Ectodermal cell (in vitro differentiated cells): ENCODE data around the gene KIAA0753.
"Not testable (repeated sequence)": the region's sequence is repeated elsewhere in the genome, so short reads cannot be mapped to it uniquely, and the experiment has no call there.

Experiments
- H3K27ac ChIP-seq: 2 replicates; pipeline ENCODE4 v1.7.0; 2013; ENCODE audit warnings: mild to moderate bottlenecking, low read depth, low read length; ENCODE audit not compliant: insufficient read depth, poor library complexity, severe bottlenecking
- H3K27me3 ChIP-seq: 2 replicates; pipeline ENCODE4 v1.7.0; 2013; ENCODE audit warnings: mild to moderate bottlenecking, low read length; ENCODE audit not compliant: insufficient read depth, control insufficient read depth, poor library complexity, severe bottlenecking
- H3K36me3 ChIP-seq: one replicate; pipeline ENCODE4 v1.7.0; 2013; ENCODE audit warnings: low read length; ENCODE audit not compliant: control insufficient read depth, insufficient read depth
- H3K4me1 ChIP-seq: one replicate; pipeline ENCODE4 v1.7.0; 2013; ENCODE audit warnings: low read length; ENCODE audit not compliant: control insufficient read depth, insufficient read depth
- H3K4me3 ChIP-seq: 2 replicates; pipeline ENCODE4 v1.7.0; 2013; ENCODE audit warnings: low read depth, low read length, control low read depth; ENCODE audit not compliant: insufficient read depth
- H3K9me3 ChIP-seq: 2 replicates; pipeline ENCODE4 v1.7.0; 2013; ENCODE audit warnings: mild to moderate bottlenecking, low read length, moderate library complexity; ENCODE audit not compliant: control insufficient read depth
- WGBS, 2 experiments: methylation state at CpG; one replicate each; pipeline ENCODE4 v1.1.7; 2013; ENCODE audit warnings: missing lambda C conversion rate in 2 of 2; 5-methylcytosine and 5-hydroxymethylcytosine counted together

The KIAA0753 gene

DNA sequence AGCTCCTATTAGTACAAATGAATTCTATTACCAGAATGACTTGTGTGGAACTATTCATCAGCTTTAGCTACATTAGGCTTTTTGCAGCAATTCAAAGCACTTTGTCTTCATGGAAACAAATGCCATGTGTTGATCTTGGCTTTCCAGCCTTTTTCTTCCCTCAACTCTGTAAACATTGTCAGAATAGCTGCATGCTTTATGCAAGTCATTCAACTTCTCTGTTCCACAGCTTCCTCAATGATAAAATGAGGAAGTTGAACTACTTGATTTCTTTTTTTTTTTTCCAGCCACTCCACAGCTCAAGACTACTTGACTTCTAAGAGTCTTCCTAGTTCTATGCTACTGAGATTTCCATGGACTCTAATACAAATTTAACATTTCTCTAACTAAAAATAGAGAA lies 41.1 kb downstream of the KIAA0753 start:
- Histone ChIP-seq H3K4me1 (no peaks in the 10 kb centered on the region), H3K27me3 (no peaks in the 10 kb centered on the region), H3K4me3 (no peak overlapping the region), H3K36me3 (peaks cover 29% of the 10 kb centered on the region), H3K27ac (no peak overlapping the region), H3K9me3 (no peaks in the 10 kb centered on the region)

DNA sequence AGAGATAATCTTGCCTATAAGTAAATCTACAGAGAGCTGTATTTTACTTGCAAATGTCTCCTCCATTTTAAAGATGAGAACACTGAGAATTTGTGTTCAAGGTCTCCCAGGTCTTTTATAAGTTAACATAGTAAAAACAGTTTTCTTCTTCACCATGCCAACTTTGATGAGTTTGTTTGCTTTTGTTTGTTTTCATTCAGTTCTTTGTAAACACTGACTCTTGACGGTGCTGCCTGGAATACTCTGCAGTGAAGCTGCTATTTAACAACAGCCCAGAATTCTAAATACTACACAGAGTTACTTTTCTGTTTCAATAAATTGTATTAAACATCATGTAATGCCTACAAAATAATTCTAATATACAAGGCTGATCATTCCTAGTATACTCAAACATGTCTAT lies 42.8 kb downstream of the KIAA0753 start:
- Histone ChIP-seq H3K27ac (no peak overlapping the region), H3K4me1 (no peaks in the 10 kb centered on the region), H3K4me3 (no peak overlapping the region), H3K27me3 (no peaks in the 10 kb centered on the region), H3K36me3 (peaks cover 42% of the 10 kb centered on the region), H3K9me3 (no peaks in the 10 kb centered on the region)
- WGBS, 2 experiments = 83% methylated on average over 1 of the region's 1 CpG; no CpG with 5 or more reads in 1 of the 2 experiments

DNA sequence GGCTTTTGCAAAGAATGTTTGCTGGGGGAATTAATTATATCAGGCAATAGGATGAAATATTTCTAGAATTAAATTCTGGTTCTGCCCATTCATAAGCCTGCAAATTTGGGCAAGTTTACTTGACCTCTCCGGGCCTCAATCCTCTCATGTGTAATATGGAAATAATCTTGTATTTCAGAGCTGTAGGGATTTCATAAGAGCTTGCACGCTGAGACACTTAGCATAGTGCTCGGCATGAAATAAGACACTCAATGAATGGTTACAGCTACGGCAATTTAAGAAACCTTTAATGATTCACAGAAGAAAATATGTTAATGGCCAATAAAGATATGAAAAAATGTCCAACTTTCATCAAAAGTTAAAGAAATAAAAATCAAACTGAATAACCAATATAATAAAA lies 43.6 kb downstream of the KIAA0753 start:
- H3K27ac ChIP-seq = no peak overlapping the region
- H3K4me1 ChIP-seq = no peaks in the 10 kb centered on the region
- no peaks in the 10 kb centered on the region for H3K9me3 ChIP-seq
- no peak overlapping the region for H3K4me3 ChIP-seq
- 96 to 98% methylated on average over 4 of the region's 4 CpGs for WGBS, 2 experiments
- no peaks in the 10 kb centered on the region for H3K27me3 ChIP-seq
- peaks cover 42% of the 10 kb centered on the region for H3K36me3 ChIP-seq

DNA sequence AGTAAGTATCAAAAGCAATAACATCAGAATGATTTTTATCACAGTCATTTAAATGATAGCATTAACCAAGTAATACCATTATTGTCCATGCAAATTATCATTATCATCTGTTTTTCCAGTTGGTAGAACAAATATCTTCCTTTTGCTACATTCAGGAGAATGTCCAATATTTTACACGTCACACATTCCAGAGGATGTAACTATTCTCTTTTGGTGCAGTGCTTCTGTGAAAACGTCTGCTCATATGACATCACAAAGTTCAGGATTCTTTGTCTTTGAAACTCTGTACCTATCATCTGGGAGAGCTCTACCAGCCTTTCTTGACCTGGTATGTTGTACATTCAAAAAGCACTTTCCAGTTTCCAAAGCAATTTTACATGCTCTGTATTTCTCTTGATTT lies 44.0 kb downstream of the KIAA0753 start:
- WGBS, 2 experiments = 93 to 97% methylated on average over 2 of the region's 2 CpGs
- H3K4me1 ChIP-seq = no peaks in the 10 kb centered on the region
- no peak overlapping the region for H3K4me3 ChIP-seq
- peaks cover 42% of the 10 kb centered on the region for H3K36me3 ChIP-seq
- H3K27me3 ChIP-seq = no peaks in the 10 kb centered on the region
- H3K9me3 ChIP-seq = no peaks in the 10 kb centered on the region
- H3K27ac ChIP-seq = no peak overlapping the region

DNA sequence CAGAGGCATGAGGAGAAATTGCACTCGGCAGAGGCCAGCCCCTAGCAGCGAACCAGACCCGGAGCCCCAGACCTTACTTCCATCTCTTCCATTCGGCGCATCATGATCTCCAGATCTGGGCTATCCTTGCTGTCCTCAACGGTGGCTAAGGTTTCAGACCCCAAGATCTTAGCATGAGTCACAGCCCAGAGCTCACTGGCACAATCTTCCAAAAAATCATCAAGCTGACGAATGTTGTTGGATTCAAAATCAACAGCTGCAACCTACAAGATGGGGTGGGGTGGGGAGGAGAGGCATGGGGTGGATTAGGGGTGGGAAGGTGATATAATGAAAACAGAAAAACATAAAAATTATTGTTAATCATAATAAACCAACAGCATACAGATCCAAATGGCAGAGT lies 44.4 kb downstream of the KIAA0753 start:
- Histone ChIP-seq H3K27ac (no peak overlapping the region), H3K36me3 (peaks cover 42% of the 10 kb centered on the region), H3K4me3 (no peak overlapping the region)

DNA sequence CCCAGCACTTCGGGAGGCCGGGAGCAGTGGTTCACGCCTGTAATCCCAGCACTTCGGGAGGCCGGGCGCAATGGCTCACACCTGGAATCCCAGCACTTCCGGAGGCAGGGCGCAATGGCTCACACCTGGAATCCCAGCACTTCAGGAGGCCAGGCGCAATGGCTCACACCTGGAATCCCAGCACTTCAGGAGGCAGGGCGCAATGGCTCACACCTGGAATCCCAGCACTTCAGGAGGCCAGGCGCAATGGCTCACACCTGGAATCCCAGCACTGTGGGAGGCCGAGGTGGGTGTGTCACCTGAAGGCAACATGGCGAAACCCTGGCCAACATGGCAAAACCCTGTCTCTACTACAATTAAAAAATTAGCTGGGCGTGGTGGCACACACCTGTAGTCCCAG lies 47.1 kb downstream of the KIAA0753 start:
- peaks cover 49% of the 10 kb centered on the region for H3K36me3 ChIP-seq
- not testable (repeated sequence) for H3K4me3 ChIP-seq, H3K9me3 ChIP-seq, H3K4me1 ChIP-seq, H3K27me3 ChIP-seq, H3K27ac ChIP-seq
- 92 to 96% methylated on average over 14 of the region's 14 CpGs for WGBS, 2 experiments

More for the DNA sequence above, 44.4 kb downstream of the KIAA0753 start:
- Histone ChIP-seq H3K27me3 (no peaks in the 10 kb centered on the region), H3K9me3 (no peaks in the 10 kb centered on the region), H3K4me1 (no peaks in the 10 kb centered on the region)
- 94 to 98% methylated on average over 7 of the region's 7 CpGs for WGBS, 2 experiments

DNA sequence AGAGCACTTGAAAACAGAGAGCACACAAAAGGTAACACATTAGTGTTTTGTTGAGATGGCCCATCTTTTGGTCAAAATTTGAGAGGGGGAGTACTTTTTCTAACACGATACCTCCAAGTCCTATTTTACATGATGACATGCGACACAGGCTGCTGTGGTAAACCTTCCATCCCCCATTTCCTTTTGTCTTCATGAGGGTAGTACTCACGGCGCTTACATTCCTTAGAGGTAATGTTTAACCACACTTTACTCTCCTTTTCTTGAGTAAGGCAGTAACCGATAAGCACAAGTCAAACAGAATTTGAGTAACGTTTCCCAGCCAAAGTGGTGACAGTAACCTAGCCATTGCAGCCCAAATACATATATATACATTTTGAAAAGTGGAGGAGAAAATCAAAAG lies 48.3 kb downstream of the KIAA0753 start:
- H3K4me3 ChIP-seq = no peak overlapping the region
- H3K4me1 ChIP-seq = no peaks in the 10 kb centered on the region
- H3K27ac ChIP-seq = no peak overlapping the region
- H3K36me3 ChIP-seq = peaks cover 46% of the 10 kb centered on the region
- WGBS, 2 experiments = 79 to 84% methylated on average over 6 of the region's 6 CpGs
- H3K27me3 ChIP-seq = no peaks in the 10 kb centered on the region
- no peaks in the 10 kb centered on the region for H3K9me3 ChIP-seq

DNA sequence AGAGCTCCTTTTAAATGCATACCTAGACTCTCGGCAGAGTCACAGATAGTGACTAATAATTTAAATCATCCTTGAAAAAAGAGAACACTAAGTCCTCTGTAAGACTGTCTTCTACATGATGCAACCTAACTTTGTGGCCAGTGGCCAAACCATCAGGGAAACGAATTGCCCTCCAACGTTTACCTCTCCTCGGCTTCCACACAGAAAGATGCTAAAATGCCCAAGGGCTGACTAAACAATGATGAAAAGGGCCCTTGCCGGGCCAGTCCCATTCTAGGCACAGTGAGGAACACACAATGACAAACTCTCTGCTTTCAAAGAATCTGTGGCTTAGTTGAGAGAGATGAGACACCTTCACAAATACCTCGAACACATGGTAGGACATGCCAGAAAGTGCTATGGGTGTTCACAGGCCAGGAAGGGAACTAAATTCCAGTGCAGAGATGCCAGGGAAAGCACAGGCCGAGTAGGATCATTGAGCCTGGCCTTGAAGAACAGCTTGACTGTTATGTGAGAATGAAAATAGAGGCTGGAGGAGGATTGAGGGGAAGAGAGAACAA lies 48.8 kb downstream of the KIAA0753 start:
- no peaks in the 10 kb centered on the region for H3K4me1 ChIP-seq
- H3K36me3 ChIP-seq = peaks cover 48% of the 10 kb centered on the region
- no peak overlapping the region for H3K27ac ChIP-seq
- WGBS, 2 experiments = 87 to 88% methylated on average over 7 of the region's 7 CpGs
- no peaks in the 10 kb centered on the region for H3K27me3 ChIP-seq
- H3K4me3 ChIP-seq = no peak overlapping the region
- H3K9me3 ChIP-seq = no peaks in the 10 kb centered on the region

DNA sequence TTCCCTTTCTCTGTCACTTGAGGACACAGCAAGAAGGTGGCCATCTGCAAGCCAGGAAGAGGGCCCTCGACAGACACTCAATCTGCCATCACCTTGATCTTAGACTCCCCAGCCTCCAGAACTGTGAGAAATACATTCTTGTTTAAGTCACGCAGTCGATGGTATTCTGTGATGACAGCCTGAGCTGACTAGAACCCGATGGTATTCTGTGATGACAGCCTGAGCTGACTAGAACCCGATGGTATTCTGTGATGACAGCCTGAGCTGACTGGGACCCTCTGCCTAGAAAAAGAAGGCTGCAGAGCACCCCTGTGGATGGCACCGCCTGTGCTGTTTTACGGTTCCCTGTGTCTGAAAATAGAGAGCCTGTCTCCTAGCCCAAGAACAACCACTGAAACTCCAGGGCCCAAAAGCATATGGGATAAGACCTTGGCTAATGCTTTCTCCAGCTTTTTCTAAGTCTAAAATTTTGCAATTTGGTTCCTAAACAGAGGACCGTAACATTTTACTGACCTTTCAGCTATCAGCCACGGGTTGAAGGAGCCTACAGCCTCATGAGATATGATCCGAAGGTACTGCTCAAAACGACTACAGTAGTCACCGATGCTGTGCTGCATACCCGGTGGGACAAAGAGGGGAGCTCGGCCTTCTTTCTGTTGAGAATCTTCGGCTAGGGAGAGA lies 51.1 kb downstream of the KIAA0753 start:
- H3K27ac ChIP-seq = no peak overlapping the region
- H3K4me1 ChIP-seq = no peaks in the 10 kb centered on the region
- no peaks in the 10 kb centered on the region for H3K27me3 ChIP-seq
- H3K4me3 ChIP-seq = no peak overlapping the region
- WGBS, 2 experiments = 94 to 95% methylated on average over 15 of the region's 15 CpGs
- H3K9me3 ChIP-seq = no peaks in the 10 kb centered on the region
- H3K36me3 ChIP-seq = peaks cover 55% of the 10 kb centered on the region

DNA sequence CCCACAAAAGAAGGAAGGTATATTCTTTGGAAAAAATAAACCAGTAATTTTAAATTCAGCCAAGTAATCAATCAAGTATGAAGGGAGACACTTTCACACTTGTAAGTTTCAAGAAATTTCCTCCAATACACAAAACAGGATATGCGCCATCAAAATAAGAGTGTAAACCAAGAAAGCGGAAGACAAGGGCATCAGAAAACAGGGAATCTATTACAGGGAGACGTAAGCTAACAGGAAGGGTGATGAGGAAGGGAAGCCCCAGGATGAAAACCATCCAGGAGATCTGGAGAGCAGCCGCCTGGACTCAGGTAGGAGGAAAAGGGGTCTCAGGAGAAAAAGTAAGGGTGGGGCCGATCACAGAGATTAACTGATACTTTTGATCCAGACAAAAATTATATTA lies 52.3 kb downstream of the KIAA0753 start:
- Histone ChIP-seq H3K4me3 (no peak overlapping the region), H3K4me1 (no peaks in the 10 kb centered on the region), H3K27me3 (no peaks in the 10 kb centered on the region), H3K27ac (no peak overlapping the region), H3K36me3 (peaks cover 55% of the 10 kb centered on the region), H3K9me3 (peaks cover 4% of the 10 kb centered on the region)
- 94 to 98% methylated on average over 5 of the region's 5 CpGs for WGBS, 2 experiments
